DND-41 (cell line): ENCODE results near the gene FADD.

Experiments
- ATAC-seq: fragments of 200-7000 bp; cut with Tn5 transposase; 3 replicates; pipeline ENCODE4 v1.9.1; 2021; ENCODE audit warnings: low read depth; ENCODE audit not compliant: insufficient read depth
- DNase-seq: peaks from one replicate; pipeline ENCODE4 v3.0.0-alpha.2; 2020
- H2AFZ ChIP-seq: 2 replicates; pipeline ENCODE4 v1.6.0; 2012; ENCODE audit warnings: low read depth, low read length
- H3K27ac ChIP-seq: 2 replicates; pipeline ENCODE4 v1.5.1; 2012; ENCODE audit warnings: low read length, inconsistent platforms
- H3K27me3 ChIP-seq: fragments of 200-600 bp; sonication (generic); 2 replicates; pipeline ENCODE4 v1.6.0; 2012; ENCODE audit warnings: low read length, mild to moderate bottlenecking, inconsistent platforms; ENCODE audit not compliant: insufficient read depth, poor library complexity
- H3K36me3 ChIP-seq: 2 replicates; pipeline ENCODE4 v1.5.1; 2012; ENCODE audit warnings: low read length, inconsistent platforms; ENCODE audit not compliant: insufficient read depth
- H3K4me1 ChIP-seq: 2 replicates; pipeline ENCODE4 v1.5.1; 2012; ENCODE audit warnings: mild to moderate bottlenecking, low read length; ENCODE audit not compliant: insufficient read depth
- H3K4me2 ChIP-seq: 2 replicates; pipeline ENCODE4 v1.6.0; 2012; ENCODE audit warnings: mild to moderate bottlenecking, moderate library complexity, low read length, inconsistent platforms; ENCODE audit not compliant: insufficient read depth
- H3K4me3 ChIP-seq, 2 experiments: fragments of 200-600 bp in 1 of 2; shearing (Covaris generic) in 1 of 2; 2 replicates each; pipeline ENCODE4 v1.5.1; 2012 to 2016; ENCODE audit warnings: inconsistent platforms in 2 of 2, low read length in 2 of 2, mild to moderate bottlenecking in 2 of 2, low read depth in 1 of 2, moderate library complexity in 1 of 2
- H3K79me2 ChIP-seq: 2 replicates; pipeline ENCODE4 v1.6.0; 2012; ENCODE audit warnings: low read length, inconsistent platforms; ENCODE audit not compliant: insufficient read depth
- H3K9ac ChIP-seq: 2 replicates; pipeline ENCODE4 v1.6.0; 2012; ENCODE audit warnings: low read depth, mild to moderate bottlenecking, inconsistent platforms, low read length, moderate library complexity
- H3K9me3 ChIP-seq: 2 replicates; pipeline ENCODE4 v1.5.1; 2012; ENCODE audit warnings: low read length, moderate library complexity, mild to moderate bottlenecking, inconsistent platforms; ENCODE audit not compliant: insufficient read depth, severe bottlenecking
- H4K20me1 ChIP-seq: 2 replicates; pipeline ENCODE4 v1.6.0; 2012; ENCODE audit warnings: low read length; ENCODE audit not compliant: insufficient read depth
- CTCF ChIP-seq: IDR thresholded peaks from 2 replicates; pipeline ENCODE4 v1.5.1; 2012; ENCODE audit warnings: borderline replicate concordance, low read length, moderate library complexity, mild to moderate bottlenecking; ENCODE audit not compliant: poor library complexity, severe bottlenecking; ENCODE audit errors: extremely low read depth
- EZH2 ChIP-seq: IDR thresholded peaks from 3 replicates; pipeline ENCODE4 v1.6.1; 2012; ENCODE audit warnings: borderline replicate concordance, low read depth, mild to moderate bottlenecking, moderate library complexity, low read length, inconsistent platforms; ENCODE audit not compliant: severe bottlenecking

Gene FADD

GRCh38 chr11:70205049-70205725 is 2.1 kb downstream of the FADD start:
- peaks cover 34% of the 10 kb centered on the region for H3K4me1 ChIP-seq
- no peaks in the 10 kb centered on the region for H3K27me3 ChIP-seq
- H4K20me1 ChIP-seq, result peaks cover 60% of the 10 kb centered on the region
- no peaks in the 10 kb centered on the region for H3K9me3 ChIP-seq
- no peak overlapping the region for H2AFZ ChIP-seq
- DNase-seq, result no peak
- H3K9ac ChIP-seq, result no peak overlapping the region; the same call in 1 of the 2 replicates
- peak overlapping the region; percentile 93 for H3K4me2 ChIP-seq
- peak overlapping the region in 1 of 2 experiments; percentile 89; a peak in 1 of 4 replicates for H3K4me3 ChIP-seq
- no peak for ATAC-seq
- H3K79me2 ChIP-seq, result peaks cover 45% of the 10 kb centered on the region
- peaks cover 54% of the 10 kb centered on the region for H3K36me3 ChIP-seq
- no peak overlapping the region for H3K27ac ChIP-seq
- TF ChIP-seq EZH2 (no peak), CTCF (no peak)

- H3K27me3 ChIP-seq, result no peaks in the 10 kb centered on the region
- no peak overlapping the region for H3K9ac ChIP-seq
- no peak overlapping the region for H3K4me3 ChIP-seq
- peaks cover 64% of the 10 kb centered on the region for H4K20me1 ChIP-seq
- ATAC-seq, result no peak
- peaks cover 54% of the 10 kb centered on the region for H3K36me3 ChIP-seq
- H3K27ac ChIP-seq, result no peak overlapping the region
- no peak overlapping the region for H2AFZ ChIP-seq
- no peak for DNase-seq
- H3K9me3 ChIP-seq, result no peaks in the 10 kb centered on the region
- TF ChIP-seq EZH2, result no peak
- TF ChIP-seq CTCF, result no peak
- peaks cover 45% of the 10 kb centered on the region for H3K79me2 ChIP-seq
- H3K4me1 ChIP-seq, result peaks cover 34% of the 10 kb centered on the region
- 0 out of 2 replicates have a peak overlapping the region, but pooled peaks have one; percentile 93 for H3K4me2 ChIP-seq
Measured at GRCh38 chr11:70205766-70206165, 2.7 kb downstream of the FADD start.

GRCh38 chr11:70206226-70206981 is 3.3 kb downstream of the FADD start:
- H3K36me3 ChIP-seq, result peaks cover 54% of the 10 kb centered on the region

More at GRCh38 chr11:70206226-70206981, 3.3 kb downstream of the FADD start:
- Histone ChIP-seq H3K79me2 (peaks cover 45% of the 10 kb centered on the region), H2AFZ (no peak overlapping the region), H3K4me3 (no peak overlapping the region), H3K4me1 (peaks cover 34% of the 10 kb centered on the region), H3K9ac (no peak overlapping the region), H3K27me3 (no peaks in the 10 kb centered on the region), H3K9me3 (no peaks in the 10 kb centered on the region), H4K20me1 (peaks cover 64% of the 10 kb centered on the region), H3K4me2 (no peak overlapping the region), H3K27ac (no peak overlapping the region)
- DNase-seq (no peak), ATAC-seq (no peak)
- TF ChIP-seq EZH2, result no peak
- no peak for TF ChIP-seq CTCF
